Measurements from ENCODE around the gene AKAP13. TPM values are rescaled to one million over a fixed set of nuclear protein-coding genes. Genes with fewer than 3 reads are reported as not detected.

Gene AKAP13
- total and polyA plus RNA-seq, 2 of the 8 experiments (the other 6 are each of a cell fraction or from before 2014, with no cell fraction given): 14.0 to 46.2 TPM

GRCh38 chr15:85539491-85539890 lies 159.1 kb downstream of the AKAP13 start:
- POLR2A ChIA-PET (ENCODE audit: partially characterized antibody): no interaction called here
- Histone ChIP-seq H2BK120ac (replicated peaks; ENCODE audit: low read depth, low read length) (no peak overlapping the region), H2AK5ac (ENCODE audit: low read depth, low read length) (no peak overlapping the region), H3K9ac (replicated peaks in 1 of 4; ENCODE audit: extremely low read depth in 1 of 4, low read depth in 3 of 4, low read length in 3 of 4) (no peak overlapping the region), H3K18ac (ENCODE audit: extremely low read depth, low read length) (no peak overlapping the region), H3K4me2 (ENCODE audit: insufficient read depth in 1 of 2, low read depth in 2 of 2, low read length in 2 of 2) (no peak overlapping the region), H4K5ac (ENCODE audit: insufficient read length, low read depth, low read length) (no peak overlapping the region), H3K4me3 (ENCODE audit: extremely low read depth in 1 of 4, insufficient read depth in 2 of 4, low read depth in 3 of 4, low read length in 4 of 4) (no peak overlapping the region), H4K91ac (replicated peaks; ENCODE audit: insufficient read length, low read length) (no peak overlapping the region), H3K27me3 (replicated peaks in 1 of 4; ENCODE audit: control insufficient read depth in 3 of 4, extremely low read depth in 1 of 4, insufficient read depth in 3 of 4, low read length in 3 of 4) (no peaks in the 10 kb centered on the region), H3K23me2 (ENCODE audit: low read depth, low read length) (no peaks in the 10 kb centered on the region), H3K4ac (replicated peaks; ENCODE audit: insufficient read length, low read depth, low read length) (no peak overlapping the region), H2BK5ac (ENCODE audit: low read depth, low read length) (no peak overlapping the region), H3K9me3 (ENCODE audit: insufficient read depth in 2 of 2, low read depth in 1 of 2, low read length in 1 of 2) (no peaks in the 10 kb centered on the region), H4K8ac (ENCODE audit: extremely low read depth, insufficient read depth, low read length) (no peak overlapping the region), H2BK20ac (ENCODE audit: low read length) (no peak overlapping the region), H2AFZ (ENCODE audit: low read length) (no peak overlapping the region), H3K4me1 (replicated peaks in 1 of 4; ENCODE audit: control insufficient read depth in 3 of 4, insufficient read depth in 4 of 4, low read length in 3 of 4) (peaks cover 0 to 4% (median 1%) of the 10 kb centered on the region in 4 experiments; a peak in 1 of 7 replicates), H3K23ac (ENCODE audit: insufficient read length) (no peak overlapping the region), H3K27ac (ENCODE audit: low read depth, low read length) (no peak overlapping the region), H4K20me1 (replicated peaks in 1 of 2; ENCODE audit: control insufficient read depth in 1 of 2, insufficient read depth in 2 of 2, low read length in 2 of 2) (peaks cover 0 to 2% of the 10 kb centered on the region in 2 experiments), H3K56ac (replicated peaks; ENCODE audit: insufficient read length, low read depth, low read length) (no peak overlapping the region), H3K36me3 (ENCODE audit: control insufficient read depth in 2 of 4, insufficient read depth in 4 of 4, low read length in 3 of 4) (no peaks in the 10 kb centered on the region; a peak in 3 of 8 replicates), H2BK15ac (ENCODE audit: low read length) (no peak overlapping the region), H2BK12ac (ENCODE audit: low read depth, low read length) (no peak overlapping the region), H3K79me2 (ENCODE audit: control insufficient read depth in 1 of 2, insufficient read depth in 2 of 2, low read length in 2 of 2) (no peaks in the 10 kb centered on the region), H3K14ac (ENCODE audit: insufficient read length) (no peak overlapping the region), H3K79me1 (ENCODE audit: low read depth, low read length) (no peaks in the 10 kb centered on the region)
- TF ChIP-seq MAFK (IDR thresholded peaks at IDR 0.05; ENCODE audit: low read depth, low read length): no peak
- no peak for TF ChIP-seq TAF1 (IDR thresholded peaks at IDR 0.05; ENCODE audit: low read depth, low read length)
- TF ChIP-seq POLR2AphosphoS5 (IDR thresholded peaks at IDR 0.05; ENCODE audit: low read depth, low read length): no peak
- TF ChIP-seq KDM4A (IDR thresholded peaks at IDR 0.05; ENCODE audit: low read depth, low read length, severe bottlenecking): no peak
- TF ChIP-seq CTBP2 (IDR thresholded peaks at IDR 0.05; ENCODE audit: borderline replicate concordance, insufficient read depth, insufficient read length, low read length): no peak
- TF ChIP-seq FOSL1 (IDR thresholded peaks at IDR 0.05; ENCODE audit: insufficient read depth, low read depth, low read length): no peak
- TF ChIP-seq E2F6 (IDR thresholded peaks at IDR 0.05): no peak
- TF ChIP-seq SP2 (IDR thresholded peaks at IDR 0.05; ENCODE audit: low read length): no peak
- FAIRE-seq (no peak), DNase-seq (ENCODE audit: low read depth in 1 of 2, low spot score in 2 of 2) (no peak)
- CTCF ChIA-PET (ENCODE audit: partially characterized antibody): interaction anchor here (0.8 kb wide), 1 partner anchor 77 kb away, joined by 3 read pairs; no protein-coding TSS in a partner anchor

Measured in H1 (cell line).